ENCODE data around the gene GPR17. TPM values are rescaled to one million over a fixed set of nuclear protein-coding genes. Genes with fewer than 3 reads are reported as not detected.

GPR17 gene
- total and polyA plus RNA-seq, 10 donors = 0.09 to 1.9 (median 0.24) TPM; not detected in 4

- H3K9me3 ChIP-seq = peaks cover 0 to 9% (median 0%) of the 10 kb centered on the region in 8 donors
- H3K27me3 ChIP-seq (replicated peaks in 1 of 7) = no peaks in the 10 kb centered on the region
- H3K4me1 ChIP-seq = no peaks in the 10 kb centered on the region
- no peak overlapping the region for H3K4me3 ChIP-seq
- 67 to 77% (median 74%) methylated on average over 4 of the region's 4 CpGs for WGBS, 5 donors
- TF ChIP-seq, protein P1, sequence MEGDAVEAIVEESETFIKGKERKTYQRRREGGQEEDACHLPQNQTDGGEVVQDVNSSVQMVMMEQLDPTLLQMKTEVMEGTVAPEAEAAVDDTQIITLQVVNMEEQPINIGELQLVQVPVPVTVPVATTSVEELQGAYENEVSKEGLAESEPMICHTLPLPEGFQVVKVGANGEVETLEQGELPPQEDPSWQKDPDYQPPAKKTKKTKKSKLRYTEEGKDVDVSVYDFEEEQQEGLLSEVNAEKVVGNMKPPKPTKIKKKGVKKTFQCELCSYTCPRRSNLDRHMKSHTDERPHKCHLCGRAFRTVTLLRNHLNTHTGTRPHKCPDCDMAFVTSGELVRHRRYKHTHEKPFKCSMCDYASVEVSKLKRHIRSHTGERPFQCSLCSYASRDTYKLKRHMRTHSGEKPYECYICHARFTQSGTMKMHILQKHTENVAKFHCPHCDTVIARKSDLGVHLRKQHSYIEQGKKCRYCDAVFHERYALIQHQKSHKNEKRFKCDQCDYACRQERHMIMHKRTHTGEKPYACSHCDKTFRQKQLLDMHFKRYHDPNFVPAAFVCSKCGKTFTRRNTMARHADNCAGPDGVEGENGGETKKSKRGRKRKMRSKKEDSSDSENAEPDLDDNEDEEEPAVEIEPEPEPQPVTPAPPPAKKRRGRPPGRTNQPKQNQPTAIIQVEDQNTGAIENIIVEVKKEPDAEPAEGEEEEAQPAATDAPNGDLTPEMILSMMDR (IDR thresholded peaks at IDR 0.05 in 8 of 11, conservative IDR thresholded peaks at IDR 0.05 in 3 of 11) = no peak
- TF ChIP-seq POLR2A (IDR thresholded peaks at IDR 0.05) = no peak
- no peak for TF ChIP-seq POLR2AphosphoS5 (IDR thresholded peaks at IDR 0.05)
- intact Hi-C loops (cut with DNase I; ENCODE audit: low total_unique reads) = loop anchor here (10.0 kb wide), 1 partner anchor 47 kb away; the partner anchor contains the start of gene GPR17
- no peaks in the 10 kb centered on the region for H3K36me3 ChIP-seq
- DNase-seq = no peak
- no peak overlapping the region for H3K27ac ChIP-seq
These were observed 48.0 kb upstream of the GPR17 start for GRCh38 chr2:127597984-127598380.

DNA sequence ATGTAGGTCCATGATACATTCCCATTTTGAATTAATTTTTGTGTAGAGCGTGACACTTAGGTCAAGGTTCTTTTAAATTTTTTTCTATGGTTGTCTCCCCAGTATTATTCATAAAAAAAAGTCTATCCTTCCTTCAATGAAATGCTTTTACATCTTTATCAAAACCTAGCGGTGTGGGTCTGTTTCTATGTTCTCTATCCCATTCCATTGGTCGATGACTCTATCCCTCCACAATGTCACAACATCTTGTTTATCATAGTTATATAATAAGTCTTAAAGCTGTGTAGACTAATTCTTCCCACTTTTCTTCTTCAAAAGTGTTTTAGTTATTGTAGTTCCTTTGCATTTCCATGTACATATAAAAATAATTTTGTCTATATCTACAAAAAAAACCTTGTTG lies 47.2 kb upstream of the GPR17 start:
- H3K4me3 ChIP-seq = no peak overlapping the region
- peaks cover 0 to 16% (median 0%) of the 10 kb centered on the region in 8 donors for H3K9me3 ChIP-seq
- no peak overlapping the region for H3K27ac ChIP-seq
- no peaks in the 10 kb centered on the region for H3K36me3 ChIP-seq
- WGBS, 5 donors = 80 to 98% (median 94%) methylated on average over 3 of the region's 3 CpGs
- intact Hi-C loops (cut with DNase I; ENCODE audit: low total_unique reads) = loop anchor here (10.0 kb wide), 1 partner anchor 46 kb away; the partner anchor contains the start of gene GPR17
- TF ChIP-seq POLR2AphosphoS5 (IDR thresholded peaks at IDR 0.05) = no peak
- TF ChIP-seq POLR2A (IDR thresholded peaks at IDR 0.05) = no peak
- TF ChIP-seq, protein P1 (IDR thresholded peaks at IDR 0.05 in 8 of 11, conservative IDR thresholded peaks at IDR 0.05 in 3 of 11) = no peak
- no peaks in the 10 kb centered on the region for H3K27me3 ChIP-seq (replicated peaks in 1 of 7)
- no peaks in the 10 kb centered on the region for H3K4me1 ChIP-seq
- no peak for DNase-seq

DNA sequence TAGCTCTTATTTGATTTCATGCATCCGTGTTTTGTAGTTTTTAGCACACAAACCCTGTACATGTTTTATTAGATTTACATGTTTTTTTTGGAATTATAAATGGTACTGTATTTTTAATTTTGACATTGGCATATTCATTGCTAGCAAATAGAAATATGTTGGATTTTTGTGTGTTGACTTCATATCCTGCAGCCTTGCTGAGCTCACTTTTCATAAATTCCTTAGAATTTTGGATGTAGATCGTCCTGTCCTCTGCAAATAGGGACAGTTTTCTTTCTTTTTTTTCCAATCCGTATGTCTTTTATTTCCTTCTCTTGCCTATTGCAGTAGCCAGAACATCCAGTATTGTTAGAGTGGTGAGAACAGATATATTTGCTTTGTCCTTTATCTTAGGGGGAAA lies 46.7 kb upstream of the GPR17 start:
- Histone ChIP-seq H3K9me3 (peaks cover 0 to 16% (median 0%) of the 10 kb centered on the region in 8 donors), H3K27me3 (replicated peaks in 1 of 7) (no peaks in the 10 kb centered on the region), H3K36me3 (no peaks in the 10 kb centered on the region), H3K4me1 (no peaks in the 10 kb centered on the region), H3K27ac (no peak overlapping the region), H3K4me3 (no peak overlapping the region)
- 77 to 92% (median 87%) methylated on average over 3 of the region's 3 CpGs for WGBS, 5 donors
- intact Hi-C loops (cut with DNase I; ENCODE audit: low total_unique reads) = loop anchor here (10.0 kb wide), 1 partner anchor 46 kb away; the partner anchor contains the start of gene GPR17
- DNase-seq = no peak
- no peak for TF ChIP-seq POLR2A (IDR thresholded peaks at IDR 0.05)
- TF ChIP-seq, protein P1 (IDR thresholded peaks at IDR 0.05 in 8 of 11, conservative IDR thresholded peaks at IDR 0.05 in 3 of 11) = no peak
- TF ChIP-seq POLR2AphosphoS5 (IDR thresholded peaks at IDR 0.05) = no peak

- peaks cover 0 to 9% (median 0%) of the 10 kb centered on the region in 6 donors for H3K36me3 ChIP-seq
- no peak overlapping the region for H3K27ac ChIP-seq
- H3K4me1 ChIP-seq = peaks cover 0 to 11% (median 0%) of the 10 kb centered on the region in 6 donors
- WGBS, 5 donors = 82 to 94% (median 91%) methylated on average over 8 of the region's 8 CpGs
- intact Hi-C loops (cut with DNase I; ENCODE audit: low total_unique reads) = no loop called here
- peaks cover 0 to 16% (median 0%) of the 10 kb centered on the region in 8 donors for H3K9me3 ChIP-seq
- no peaks in the 10 kb centered on the region for H3K27me3 ChIP-seq (replicated peaks in 1 of 7)
- no peak for DNase-seq
- TF ChIP-seq POLR2A (IDR thresholded peaks at IDR 0.05) (no peak), POLR2AphosphoS5 (IDR thresholded peaks at IDR 0.05) (no peak)
- TF ChIP-seq, protein P1 (IDR thresholded peaks at IDR 0.05 in 8 of 11, conservative IDR thresholded peaks at IDR 0.05 in 3 of 11) = no peak
- H3K4me3 ChIP-seq = no peak overlapping the region
These were observed 41.0 kb upstream of the GPR17 start for GRCh38 chr2:127604986-127605385.

Data from spleen (tissue), 11 donors.